Gastrocnemius medialis (tissue), 4 donors: ENCODE results near the gene DEGS2. TPM values are rescaled to one million over a fixed set of nuclear protein-coding genes. Genes with fewer than 3 reads are reported as not detected.

Experiments used
- ATAC-seq, 2 donors: fragments of 150-250 bp; one replicate each; pipeline ENCODE4 v1.9.1; 2016
- DNase-seq, 2 donors: peaks; one replicate each; pipeline ENCODE4 v3.0.0-alpha.2; 2019
- H3K27ac ChIP-seq, 4 donors: fragments of 200-600 bp; sonication (generic); 1 replicate in 1 of 4; 2 replicates in 3 of 4; pipeline ENCODE4 v1.5.1; 2016 to 2018; ENCODE audit warnings: mild to moderate bottlenecking in 2 of 4, moderate library complexity in 1 of 4
- H3K27me3 ChIP-seq, 3 donors: fragments of 200-600 bp; sonication (generic) in 2 of 3; 1 replicate in 1 of 3; 2 replicates in 2 of 3; pipeline versions ENCODE4 v1.5.1 to v1.6.0; 2016 to 2019; ENCODE audit warnings: mild to moderate bottlenecking in 1 of 3, moderate library complexity in 1 of 3
- H3K36me3 ChIP-seq, 2 donors: fragments of 200-600 bp; sonication (generic) in 1 of 2; one replicate each; pipeline ENCODE4 v1.5.1; 2017 to 2018
- H3K4me1 ChIP-seq, 2 donors: fragments of 200-600 bp; sonication (generic) in 1 of 2; one replicate each; pipeline ENCODE4 v1.5.1; 2016 to 2017; ENCODE audit warnings: mild to moderate bottlenecking in 2 of 2
- H3K4me3 ChIP-seq, 4 donors: fragments of 200-600 bp; sonication (generic) in 3 of 4; 1 replicate in 1 of 4; 2 replicates in 3 of 4; pipeline ENCODE4 v1.5.1; 2016 to 2019; ENCODE audit warnings: mild to moderate bottlenecking in 2 of 4
- H3K9me3 ChIP-seq, 3 donors: fragments of 200-600 bp; sonication (generic) in 2 of 3; 1 replicate in 1 of 3; 2 replicates in 2 of 3; pipeline ENCODE4 v1.5.1; 2016 to 2019
- POLR2A ChIP-seq, 2 donors: fragments of 450-650 bp; IDR thresholded peaks; one replicate each; pipeline ENCODE4 v1.6.1; 2017; ENCODE audit warnings: antibody characterized with exemption in 2 of 2, mild to moderate bottlenecking in 2 of 2, moderate library complexity in 2 of 2
- in situ Hi-C, 4 donors: fragments of 200-750 bp; cut with MboI; loops; one replicate each; pipeline versions ENCODE4 v1.15.0 to v1.8.0; 2017; ENCODE audit warnings: low sequenced_read_pairs in 4 of 4
- intact Hi-C: fragments of 100-400 bp; cut with DNase I; formaldehyde crosslinking; loops from one replicate; pipeline ENCODE4 v1.15.1; 2023; ENCODE audit warnings: low total_unique reads
- total RNA-seq, 4 donors: library from RNA; depleted of rRNA; stranded (reverse); fragments of >200 nt; gene quantifications; one replicate each; pipeline versions ENCODE4 v1.1.0 to v1.2.3, GENCODE V29; 2016
- TF ChIP-seq, protein P1 (sequence below), 5 experiments: fragments of 450-650 bp in 3 of 5; fragments of 200-600 bp in 2 of 5; sonication (generic) in 2 of 5; IDR thresholded peaks in 4 of 5; conservative IDR thresholded peaks in 1 of 5; 1 replicate in 4 of 5; 2 replicates in 1 of 5; pipeline ENCODE4 v1.5.1; 2016 to 2019; ENCODE audit warnings: antibody characterized with exemption in 5 of 5, mild to moderate bottlenecking in 3 of 5, moderate library complexity in 3 of 5

Gene DEGS2
- total RNA-seq, 4 donors from 2014 or later: 0.22 to 0.75 (median 0.66) TPM; not detected in 1

DNA sequence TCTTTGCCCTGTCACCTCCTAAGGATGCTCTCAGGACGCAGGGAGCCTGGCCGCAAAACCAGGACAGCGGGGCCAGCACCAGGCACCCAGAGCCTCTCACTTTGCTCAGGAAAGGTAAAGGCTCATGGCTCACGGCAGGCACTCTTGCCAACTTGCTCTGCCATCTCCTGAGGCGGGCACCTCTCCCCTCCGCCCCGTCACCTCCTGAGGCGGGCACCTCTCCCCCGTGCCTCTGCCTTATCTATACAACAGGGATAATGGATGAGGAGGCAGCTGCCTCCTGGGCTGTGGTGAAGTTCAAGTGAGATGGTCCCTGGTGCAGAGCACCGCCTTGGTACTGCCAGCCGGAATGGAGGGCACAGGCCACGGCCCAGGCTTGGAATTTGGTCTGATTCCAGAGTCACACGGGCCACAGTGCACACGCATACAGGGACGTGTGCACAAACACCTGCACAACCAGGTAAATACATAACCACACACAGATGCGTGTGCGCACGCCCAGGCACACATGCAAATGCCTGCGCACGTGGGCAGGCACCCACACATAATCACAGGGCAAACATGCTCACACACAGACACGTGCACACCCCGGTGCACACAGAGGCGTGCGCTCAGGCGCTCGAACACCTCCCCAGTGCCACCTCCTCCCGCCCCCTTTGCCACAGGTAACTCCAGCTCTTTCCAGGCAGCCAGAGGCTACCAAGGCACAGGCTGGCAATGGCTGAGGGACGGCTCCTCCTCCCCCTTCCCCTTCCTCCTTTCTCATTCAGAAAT lies 11.6 kb downstream of the DEGS2 start:
- no peak for DNase-seq
- Histone ChIP-seq H3K27ac (no peak overlapping the region), H3K4me3 (no peak overlapping the region), H3K27me3 (peaks cover 0 to 7% (median 5%) of the 10 kb centered on the region in 3 donors), H3K4me1 (no peaks in the 10 kb centered on the region), H3K36me3 (no peaks in the 10 kb centered on the region), H3K9me3 (no peaks in the 10 kb centered on the region)
- ATAC-seq: no peak
- intact Hi-C loops: no loop called here
- TF ChIP-seq, protein P1, sequence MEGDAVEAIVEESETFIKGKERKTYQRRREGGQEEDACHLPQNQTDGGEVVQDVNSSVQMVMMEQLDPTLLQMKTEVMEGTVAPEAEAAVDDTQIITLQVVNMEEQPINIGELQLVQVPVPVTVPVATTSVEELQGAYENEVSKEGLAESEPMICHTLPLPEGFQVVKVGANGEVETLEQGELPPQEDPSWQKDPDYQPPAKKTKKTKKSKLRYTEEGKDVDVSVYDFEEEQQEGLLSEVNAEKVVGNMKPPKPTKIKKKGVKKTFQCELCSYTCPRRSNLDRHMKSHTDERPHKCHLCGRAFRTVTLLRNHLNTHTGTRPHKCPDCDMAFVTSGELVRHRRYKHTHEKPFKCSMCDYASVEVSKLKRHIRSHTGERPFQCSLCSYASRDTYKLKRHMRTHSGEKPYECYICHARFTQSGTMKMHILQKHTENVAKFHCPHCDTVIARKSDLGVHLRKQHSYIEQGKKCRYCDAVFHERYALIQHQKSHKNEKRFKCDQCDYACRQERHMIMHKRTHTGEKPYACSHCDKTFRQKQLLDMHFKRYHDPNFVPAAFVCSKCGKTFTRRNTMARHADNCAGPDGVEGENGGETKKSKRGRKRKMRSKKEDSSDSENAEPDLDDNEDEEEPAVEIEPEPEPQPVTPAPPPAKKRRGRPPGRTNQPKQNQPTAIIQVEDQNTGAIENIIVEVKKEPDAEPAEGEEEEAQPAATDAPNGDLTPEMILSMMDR (IDR thresholded peaks at IDR 0.05 in 4 of 5, conservative IDR thresholded peaks at IDR 0.05 in 1 of 5): no peak
- no peak for TF ChIP-seq POLR2A (IDR thresholded peaks at IDR 0.05)
- in situ Hi-C loops: no loop called here

DNA sequence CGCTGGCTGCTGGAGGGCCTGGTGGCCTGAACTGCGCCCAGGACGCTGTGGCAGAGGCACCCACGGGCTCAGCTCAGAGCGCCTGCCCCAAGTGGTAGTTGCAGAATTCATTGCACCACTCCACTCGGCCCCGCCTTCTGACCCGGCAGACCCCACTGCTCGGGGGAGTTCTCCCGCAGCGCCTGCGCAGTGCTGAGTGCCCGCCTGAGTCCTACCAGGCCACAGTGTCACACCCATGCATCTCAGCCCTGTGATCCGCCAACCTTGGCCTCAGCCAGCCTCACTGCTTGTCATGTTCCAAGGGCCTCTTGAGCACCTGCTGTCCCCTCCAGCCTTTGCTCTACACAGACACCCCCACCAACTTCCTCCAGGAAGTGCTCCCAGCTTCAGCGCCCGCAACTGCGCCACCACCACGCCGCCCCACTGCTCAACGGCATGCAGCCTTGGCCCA lies 12.2 kb downstream of the DEGS2 start:
- Histone ChIP-seq H3K4me3 (no peak overlapping the region), H3K36me3 (no peaks in the 10 kb centered on the region), H3K4me1 (no peaks in the 10 kb centered on the region), H3K9me3 (no peaks in the 10 kb centered on the region), H3K27ac (no peak overlapping the region), H3K27me3 (peaks cover 0 to 7% (median 5%) of the 10 kb centered on the region in 3 donors)
- ATAC-seq (no peak), DNase-seq (no peak)
- intact Hi-C loops (no loop called here), in situ Hi-C loops (no loop called here)
- TF ChIP-seq, protein P1 (IDR thresholded peaks at IDR 0.05 in 4 of 5, conservative IDR thresholded peaks at IDR 0.05 in 1 of 5): no peak
- TF ChIP-seq POLR2A (IDR thresholded peaks at IDR 0.05): no peak

GRCh38 chr14:100146531-100147091 lies 12.8 kb downstream of the DEGS2 start:
- Histone ChIP-seq H3K27ac (no peak overlapping the region), H3K36me3 (no peaks in the 10 kb centered on the region), H3K9me3 (no peaks in the 10 kb centered on the region), H3K4me3 (no peak overlapping the region), H3K27me3 (peaks cover 0 to 7% (median 5%) of the 10 kb centered on the region in 3 donors), H3K4me1 (no peaks in the 10 kb centered on the region)
- TF ChIP-seq POLR2A (IDR thresholded peaks at IDR 0.05): no peak
- TF ChIP-seq, protein P1 (IDR thresholded peaks at IDR 0.05 in 4 of 5, conservative IDR thresholded peaks at IDR 0.05 in 1 of 5): no peak
- DNase-seq (no peak), ATAC-seq (no peak)
- in situ Hi-C loops (no loop called here), intact Hi-C loops (no loop called here)

DNA sequence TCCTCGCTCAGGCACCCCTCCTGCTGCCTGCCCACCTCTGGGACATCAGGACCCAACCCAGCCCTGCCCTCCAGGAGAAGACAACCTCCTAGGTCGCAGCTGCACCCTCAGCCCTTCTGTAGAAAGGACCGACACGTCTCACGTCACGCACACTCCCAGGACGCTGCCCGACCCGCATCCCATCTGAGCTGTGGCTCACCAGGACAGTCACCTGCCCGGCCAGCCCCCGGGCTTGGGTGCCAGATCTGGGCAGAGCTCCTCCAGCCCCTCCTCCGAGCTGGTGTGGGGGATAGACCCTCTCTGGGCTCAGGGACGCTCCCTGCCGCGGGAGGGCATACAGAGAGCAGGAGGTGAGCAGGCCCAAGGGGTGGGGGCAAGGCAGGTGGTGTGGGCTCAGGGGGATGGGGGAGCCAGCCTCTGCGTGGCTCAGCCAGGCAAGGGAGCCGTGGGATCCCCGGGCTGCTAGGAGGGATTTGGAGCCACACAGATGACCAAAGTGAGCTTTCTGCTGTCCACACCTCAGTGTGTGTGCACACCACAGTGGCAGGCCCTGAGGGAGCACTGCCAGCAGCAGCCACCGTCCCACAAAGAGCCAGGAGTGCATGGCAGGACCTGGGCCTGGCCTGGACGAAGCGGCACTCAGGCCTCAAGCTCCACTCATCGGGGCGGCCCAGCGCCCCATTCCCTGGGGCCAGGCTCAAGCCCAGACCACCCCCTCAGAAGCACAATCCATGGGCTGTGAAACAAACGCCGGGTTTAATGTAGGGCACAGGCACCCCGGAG lies 13.6 kb downstream of the DEGS2 start:
- intact Hi-C loops: no loop called here
- Histone ChIP-seq H3K36me3 (no peaks in the 10 kb centered on the region), H3K9me3 (no peaks in the 10 kb centered on the region), H3K4me3 (no peak overlapping the region), H3K27me3 (peaks cover 0 to 7% (median 4%) of the 10 kb centered on the region in 3 donors), H3K27ac (no peak overlapping the region), H3K4me1 (no peaks in the 10 kb centered on the region)
- TF ChIP-seq, protein P1 (IDR thresholded peaks at IDR 0.05 in 4 of 5, conservative IDR thresholded peaks at IDR 0.05 in 1 of 5): no peak
- TF ChIP-seq POLR2A (IDR thresholded peaks at IDR 0.05): no peak
- DNase-seq (no peak), ATAC-seq (no peak)
- in situ Hi-C loops: no loop called here
